ENCODE results near the gene CAMK1D.
"Not testable (repeated sequence)": the region's sequence is repeated elsewhere in the genome, so short reads cannot be mapped to it uniquely, and the experiment has no call there.

Gene CAMK1D

DNA sequence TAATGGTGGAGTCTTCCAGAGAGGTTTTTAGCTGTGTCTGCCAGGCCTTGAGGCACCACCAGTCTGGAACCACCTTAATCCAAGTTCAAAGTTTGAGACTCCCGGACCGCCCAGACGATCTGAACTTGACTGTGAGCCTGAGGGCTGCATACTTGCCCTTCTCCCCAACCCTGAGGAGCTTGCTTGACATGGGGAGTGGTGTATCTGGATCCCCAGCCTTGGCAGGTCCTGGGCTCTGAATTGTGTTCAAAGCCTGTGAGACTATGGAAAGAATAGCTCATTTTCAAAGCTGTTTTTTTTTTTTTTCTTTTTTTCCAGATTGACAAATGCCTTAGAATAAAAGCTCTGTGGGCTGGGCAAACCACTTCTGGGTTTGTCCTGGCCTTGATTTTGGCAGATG is 22.3 kb upstream of the CAMK1D start:
- no peaks in the 10 kb centered on the region for H3K27me3 ChIP-seq (ENCODE audit: control insufficient read depth, low read length)
- no peaks in the 10 kb centered on the region for H3K9me3 ChIP-seq (ENCODE audit: control insufficient read depth, insufficient read depth, low read length)
- H3K36me3 ChIP-seq (ENCODE audit: control insufficient read depth, low read length): no peaks in the 10 kb centered on the region
- no peak overlapping the region for H3K4me2 ChIP-seq (ENCODE audit: low read length)
- no peaks in the 10 kb centered on the region for H4K20me1 ChIP-seq (ENCODE audit: control insufficient read depth, insufficient read depth, low read depth, low read length)
- H3F3A ChIP-seq (ENCODE audit: control insufficient read depth, insufficient read depth): peaks cover 2% of the 10 kb centered on the region; the same call in 1 of the 2 replicates
- TF ChIP-seq, protein P1, sequence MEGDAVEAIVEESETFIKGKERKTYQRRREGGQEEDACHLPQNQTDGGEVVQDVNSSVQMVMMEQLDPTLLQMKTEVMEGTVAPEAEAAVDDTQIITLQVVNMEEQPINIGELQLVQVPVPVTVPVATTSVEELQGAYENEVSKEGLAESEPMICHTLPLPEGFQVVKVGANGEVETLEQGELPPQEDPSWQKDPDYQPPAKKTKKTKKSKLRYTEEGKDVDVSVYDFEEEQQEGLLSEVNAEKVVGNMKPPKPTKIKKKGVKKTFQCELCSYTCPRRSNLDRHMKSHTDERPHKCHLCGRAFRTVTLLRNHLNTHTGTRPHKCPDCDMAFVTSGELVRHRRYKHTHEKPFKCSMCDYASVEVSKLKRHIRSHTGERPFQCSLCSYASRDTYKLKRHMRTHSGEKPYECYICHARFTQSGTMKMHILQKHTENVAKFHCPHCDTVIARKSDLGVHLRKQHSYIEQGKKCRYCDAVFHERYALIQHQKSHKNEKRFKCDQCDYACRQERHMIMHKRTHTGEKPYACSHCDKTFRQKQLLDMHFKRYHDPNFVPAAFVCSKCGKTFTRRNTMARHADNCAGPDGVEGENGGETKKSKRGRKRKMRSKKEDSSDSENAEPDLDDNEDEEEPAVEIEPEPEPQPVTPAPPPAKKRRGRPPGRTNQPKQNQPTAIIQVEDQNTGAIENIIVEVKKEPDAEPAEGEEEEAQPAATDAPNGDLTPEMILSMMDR (IDR thresholded peaks at IDR 0.05; ENCODE audit: low read depth, low read length, poor library complexity, severe bottlenecking): no peak
- no peak for TF ChIP-seq EZH2phosphoT487 (IDR thresholded peaks at IDR 0.05; ENCODE audit: borderline replicate concordance, low read length)
- no peaks in the 10 kb centered on the region for H3K9me2 ChIP-seq (replicated peaks; ENCODE audit: control insufficient read depth, low read length)
- peaks cover 35% of the 10 kb centered on the region for H3K4me1 ChIP-seq (ENCODE audit: control insufficient read depth, low read length)
- no peak overlapping the region for H3K4me3 ChIP-seq (ENCODE audit: low read length)
- H3K27ac ChIP-seq (ENCODE audit: low read depth, low read length): no peak overlapping the region
- no peaks in the 10 kb centered on the region for H3K79me2 ChIP-seq (ENCODE audit: control insufficient read depth, low read length)

DNA sequence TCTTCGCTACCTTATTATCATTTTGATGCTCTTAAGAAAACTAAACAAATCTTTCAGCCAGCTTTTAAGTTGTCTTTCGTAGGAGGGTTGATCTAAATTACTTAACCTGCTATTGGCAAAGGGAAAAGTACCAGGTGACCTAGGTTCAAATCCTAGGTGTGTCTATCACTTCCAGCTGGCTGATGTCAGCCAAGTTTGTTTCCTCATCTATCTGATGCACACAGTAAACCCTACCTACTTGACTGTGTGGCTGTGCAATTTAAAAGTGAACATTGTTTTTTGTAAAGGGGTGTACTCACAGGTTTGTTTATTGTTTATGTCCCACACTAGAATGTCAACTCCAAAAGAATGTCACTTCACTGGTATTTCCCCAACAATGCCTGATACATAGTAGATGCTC is 21.9 kb upstream of the CAMK1D start:
- TF ChIP-seq, protein P1 (IDR thresholded peaks at IDR 0.05; ENCODE audit: low read depth, low read length, poor library complexity, severe bottlenecking): no peak
- no peak for TF ChIP-seq EZH2phosphoT487 (IDR thresholded peaks at IDR 0.05; ENCODE audit: borderline replicate concordance, low read length)
- Histone ChIP-seq H3K4me3 (ENCODE audit: low read length) (no peak overlapping the region), H3K79me2 (ENCODE audit: control insufficient read depth, low read length) (no peaks in the 10 kb centered on the region), H3F3A (ENCODE audit: control insufficient read depth, insufficient read depth) (peaks cover 2% of the 10 kb centered on the region; the same call in 1 of the 2 replicates), H3K27me3 (ENCODE audit: control insufficient read depth, low read length) (no peaks in the 10 kb centered on the region), H4K20me1 (ENCODE audit: control insufficient read depth, insufficient read depth, low read depth, low read length) (no peaks in the 10 kb centered on the region), H3K27ac (ENCODE audit: low read depth, low read length) (no peak overlapping the region), H3K9me2 (replicated peaks; ENCODE audit: control insufficient read depth, low read length) (no peaks in the 10 kb centered on the region), H3K9me3 (ENCODE audit: control insufficient read depth, insufficient read depth, low read length) (no peaks in the 10 kb centered on the region), H3K4me1 (ENCODE audit: control insufficient read depth, low read length) (peaks cover 39% of the 10 kb centered on the region), H3K36me3 (ENCODE audit: control insufficient read depth, low read length) (no peaks in the 10 kb centered on the region), H3K4me2 (ENCODE audit: low read length) (no peak overlapping the region)

DNA sequence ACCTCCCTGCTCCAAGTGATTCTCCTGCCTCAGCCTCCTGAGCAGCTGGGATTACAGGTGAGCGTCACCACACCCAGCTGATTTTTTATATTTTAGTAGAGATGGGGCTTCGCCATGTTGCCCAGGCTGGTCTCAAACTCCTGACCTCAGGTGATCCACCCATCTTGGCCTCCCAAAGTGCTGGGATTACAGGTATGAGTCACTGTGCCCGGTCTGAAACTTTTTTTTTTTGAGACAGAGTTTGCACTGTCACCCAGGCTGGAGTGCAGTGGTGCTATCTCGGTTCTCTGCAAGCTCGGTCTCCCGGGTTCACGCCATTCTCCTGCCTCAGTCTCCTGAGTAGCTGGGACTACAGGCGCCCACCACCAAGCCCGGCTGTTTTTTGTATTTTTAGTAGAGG is 21.0 kb upstream of the CAMK1D start:
- H3K9me2 ChIP-seq (replicated peaks; ENCODE audit: control insufficient read depth, low read length); H3K27me3 ChIP-seq (ENCODE audit: control insufficient read depth, low read length); H3K36me3 ChIP-seq (ENCODE audit: control insufficient read depth, low read length); H3K27ac ChIP-seq (ENCODE audit: low read depth, low read length); H4K20me1 ChIP-seq (ENCODE audit: control insufficient read depth, insufficient read depth, low read depth, low read length); H3K79me2 ChIP-seq (ENCODE audit: control insufficient read depth, low read length); H3K9me3 ChIP-seq (ENCODE audit: control insufficient read depth, insufficient read depth, low read length); H3K4me2 ChIP-seq (ENCODE audit: low read length); H3F3A ChIP-seq (ENCODE audit: control insufficient read depth, insufficient read depth); H3K4me3 ChIP-seq (ENCODE audit: low read length): not testable (repeated sequence)
- peaks cover 40% of the 10 kb centered on the region for H3K4me1 ChIP-seq (ENCODE audit: control insufficient read depth, low read length)

DNA sequence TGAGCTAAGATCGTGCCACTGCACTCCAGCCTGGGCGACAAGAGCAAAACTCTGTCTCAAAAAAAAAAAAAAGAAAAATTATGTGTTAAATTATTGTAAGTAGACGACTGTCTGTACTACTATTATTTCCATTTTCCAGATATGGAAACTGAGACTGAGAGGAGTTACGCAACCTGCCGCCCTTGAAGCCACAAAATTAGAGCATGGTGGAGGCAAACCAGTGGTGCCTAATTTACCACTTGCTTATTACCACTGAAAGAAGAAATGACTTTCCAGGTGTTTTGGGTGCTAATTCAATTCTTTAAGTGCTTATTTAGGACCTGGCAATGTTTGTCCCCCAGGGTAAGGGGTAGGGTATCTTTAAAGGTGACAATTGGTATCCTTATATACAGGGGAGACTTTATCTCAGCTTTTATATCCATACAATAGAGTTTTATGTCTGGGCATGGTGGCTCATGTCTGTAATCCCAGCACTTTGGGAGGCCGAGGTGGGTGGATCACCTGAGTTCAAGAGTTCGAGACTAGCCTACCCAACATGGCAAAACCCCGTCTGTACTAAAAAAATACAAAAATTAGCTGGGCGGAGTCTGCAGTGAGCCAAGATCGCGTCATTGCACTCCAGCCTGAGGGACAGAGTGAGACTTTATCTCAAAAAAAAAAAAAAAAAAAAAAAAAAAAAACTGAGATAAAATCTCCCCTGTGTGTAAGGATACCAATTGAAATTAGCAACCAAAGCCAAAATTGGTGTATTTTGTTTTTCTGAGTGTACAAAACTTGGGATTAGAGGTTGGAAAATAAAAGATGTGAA is 16.6 kb upstream of the CAMK1D start:
- H3K4me2 ChIP-seq (ENCODE audit: low read length): no peak overlapping the region

More for the DNA sequence above, 16.6 kb upstream of the CAMK1D start:
- Histone ChIP-seq H3K9me3 (ENCODE audit: control insufficient read depth, insufficient read depth, low read length) (no peaks in the 10 kb centered on the region), H4K20me1 (ENCODE audit: control insufficient read depth, insufficient read depth, low read depth, low read length) (no peaks in the 10 kb centered on the region), H3K27me3 (ENCODE audit: control insufficient read depth, low read length) (no peaks in the 10 kb centered on the region), H3K4me3 (ENCODE audit: low read length) (no peak overlapping the region), H3K9me2 (replicated peaks; ENCODE audit: control insufficient read depth, low read length) (no peaks in the 10 kb centered on the region), H3K27ac (ENCODE audit: low read depth, low read length) (no peak overlapping the region), H3F3A (ENCODE audit: control insufficient read depth, insufficient read depth) (no peaks in the 10 kb centered on the region; the same call in 1 of the 2 replicates), H3K79me2 (ENCODE audit: control insufficient read depth, low read length) (no peaks in the 10 kb centered on the region), H3K4me1 (ENCODE audit: control insufficient read depth, low read length) (peaks cover 34% of the 10 kb centered on the region), H3K36me3 (ENCODE audit: control insufficient read depth, low read length) (no peaks in the 10 kb centered on the region)
- no peak for TF ChIP-seq EZH2phosphoT487 (IDR thresholded peaks at IDR 0.05; ENCODE audit: borderline replicate concordance, low read length)
- TF ChIP-seq, protein P1 (IDR thresholded peaks at IDR 0.05; ENCODE audit: low read depth, low read length, poor library complexity, severe bottlenecking): no peak

Measured in DOHH2 (cell line).